Hepatocyte (in vitro differentiated cells): ENCODE data around the gene TM7SF3.
"Not testable (repeated sequence)": the region's sequence is repeated elsewhere in the genome, so short reads cannot be mapped to it uniquely, and the experiment has no call there.

Experiments
- CTCF ChIP-seq: fragments of 200-600 bp; sonication (generic); IDR thresholded peaks from 2 replicates; pipeline ENCODE4 v1.5.1; 2016; ENCODE audit warnings: antibody characterized with exemption, mild to moderate bottlenecking; ENCODE audit not compliant: poor library complexity
- EZH2 ChIP-seq: fragments of 200-600 bp; sonication (generic); IDR thresholded peaks from 2 replicates; pipeline ENCODE4 v1.6.1; 2016; ENCODE audit warnings: antibody characterized with exemption, mild to moderate bottlenecking, borderline replicate concordance
- EZH2phosphoT487 ChIP-seq: fragments of 200-600 bp; sonication (generic); IDR thresholded peaks from one replicate; pipeline ENCODE4 v1.6.1; 2018; ENCODE audit warnings: antibody characterized with exemption, mild to moderate bottlenecking, low read depth, moderate library complexity; ENCODE audit not compliant: unreplicated experiment, severe bottlenecking

DNA sequence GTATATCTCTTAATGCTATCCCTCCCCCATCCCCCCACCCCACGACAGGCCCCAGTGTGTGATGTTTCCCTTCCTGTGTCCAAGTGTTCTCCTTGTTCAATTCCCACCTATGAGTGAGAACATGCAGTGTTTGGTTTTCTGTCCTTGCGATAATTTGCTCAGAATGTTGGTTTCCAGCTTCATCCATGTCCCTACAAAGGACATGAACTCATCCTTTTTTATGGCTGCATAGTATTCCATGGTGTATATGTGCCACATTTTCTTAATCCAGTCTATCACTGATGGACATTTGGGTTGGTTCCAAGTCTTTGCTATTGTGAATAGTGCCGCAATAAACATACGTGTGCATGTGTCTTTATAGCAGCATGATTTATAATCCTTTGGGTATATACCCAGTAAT, 26.5 kb upstream of the TM7SF3 start:
- not testable (repeated sequence) for TF ChIP-seq EZH2, CTCF, EZH2phosphoT487
